OCI-M2 (cell line): ENCODE data around the gene PIAS1.
"Not testable (repeated sequence)": the region's sequence is repeated elsewhere in the genome, so short reads cannot be mapped to it uniquely, and the experiment has no call there.

ENCODE experiments used
- DNase-seq: peaks from one replicate; lab custom pipeline; 2025; ENCODE audit not compliant: unreplicated experiment; lab: John Stamatoyannopoulos, UW

The PIAS1 gene

DNA sequence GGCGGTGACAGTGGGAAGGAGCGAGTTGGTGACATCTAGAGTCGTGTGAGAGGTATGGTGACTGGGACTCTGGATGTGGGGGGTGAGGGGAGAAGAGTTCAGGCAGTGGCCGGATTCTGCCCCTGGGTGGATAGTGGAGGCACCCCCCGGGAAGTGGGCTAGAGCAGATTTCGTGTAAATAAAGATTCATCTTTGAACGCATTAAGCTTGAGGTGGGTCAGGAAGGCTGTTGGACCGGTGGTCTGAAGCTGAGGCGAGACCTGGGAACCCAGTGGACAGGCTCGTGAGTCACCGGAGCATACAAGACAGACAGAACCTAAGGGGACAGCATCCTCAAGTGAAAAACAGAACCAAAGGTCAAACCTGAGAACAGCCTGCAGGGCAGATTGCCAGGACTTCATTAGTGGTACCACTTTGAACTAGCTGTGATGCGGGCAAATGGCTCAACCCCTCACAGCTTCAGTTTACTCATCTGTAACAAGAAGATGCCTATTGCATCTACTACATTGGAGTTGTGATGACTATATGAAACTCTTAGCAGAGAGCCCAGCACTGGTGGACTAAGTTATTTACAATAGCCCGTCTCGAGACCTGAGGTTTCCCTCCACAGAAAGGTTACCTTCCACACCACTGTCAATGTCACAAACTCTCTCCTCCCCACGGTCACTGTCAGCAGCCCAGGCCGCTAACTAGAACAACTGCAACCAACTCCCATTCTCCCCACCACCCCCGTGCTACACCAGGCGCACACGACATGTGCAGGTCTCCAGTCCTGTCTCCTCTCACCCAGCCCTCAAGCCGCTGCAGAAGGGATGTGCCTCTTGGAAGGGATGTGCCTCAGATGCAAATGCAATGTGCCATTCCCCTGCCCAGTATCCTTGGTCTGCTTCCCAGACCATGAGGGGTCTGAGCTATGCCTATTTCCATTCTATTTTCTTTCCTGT, 176.3 kb downstream of the PIAS1 start:
- DNase-seq: no peak

DNA sequence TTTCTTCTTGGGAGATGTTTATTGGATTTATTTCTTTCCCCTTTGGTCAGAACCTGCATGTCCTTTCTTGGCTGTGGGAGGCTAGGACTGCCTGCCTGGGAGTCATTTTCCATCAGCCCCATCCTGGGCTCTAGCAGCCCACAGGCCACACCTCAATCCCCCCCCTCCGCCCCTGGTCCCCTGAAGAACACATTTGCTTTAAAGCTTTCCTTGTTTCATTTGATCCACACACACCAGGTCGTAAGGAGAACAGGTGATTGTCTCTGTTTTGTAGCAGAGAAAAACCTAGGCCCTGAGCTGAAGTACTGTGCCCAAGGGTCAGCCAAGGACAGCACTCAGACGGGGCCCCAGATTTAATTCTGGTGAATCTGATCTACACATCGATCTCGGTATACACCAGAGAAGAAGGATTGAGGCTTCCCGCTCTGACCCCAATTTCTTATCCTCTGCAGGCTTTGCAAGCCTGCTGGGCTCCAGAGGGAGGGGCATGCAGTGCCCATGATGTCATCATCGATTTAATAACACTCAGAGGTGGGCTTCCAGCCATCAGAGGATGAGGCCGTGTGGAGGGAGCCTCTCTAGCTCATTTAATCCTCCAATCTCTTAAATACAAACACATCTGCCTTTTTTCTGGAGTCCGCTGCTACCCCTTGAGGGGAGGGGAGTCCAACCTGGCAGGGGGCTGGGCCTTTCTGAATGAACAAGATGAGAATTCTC, 177.1 kb downstream of the PIAS1 start:
- DNase-seq: no peak

DNA sequence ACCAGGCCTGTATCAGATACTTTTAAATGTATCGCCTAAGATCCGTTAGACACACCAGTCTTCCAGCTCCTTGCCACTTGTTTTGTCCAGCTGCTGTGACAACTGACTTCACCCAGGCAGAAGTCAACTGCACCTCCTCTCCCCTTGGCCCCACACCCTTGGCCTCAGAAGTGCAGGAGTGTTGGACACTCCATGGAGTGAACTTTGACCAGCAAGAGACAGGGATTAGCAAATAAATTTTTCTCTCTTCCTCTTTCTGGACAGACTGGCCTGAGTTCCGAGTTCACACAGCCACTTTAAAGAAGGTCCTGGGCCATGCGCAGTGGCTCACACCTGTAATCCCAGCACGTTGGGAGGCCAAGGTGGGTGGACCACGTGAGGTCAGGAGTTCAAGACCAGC, 178.3 kb downstream of the PIAS1 start:
- DNase-seq: no peak

DNA sequence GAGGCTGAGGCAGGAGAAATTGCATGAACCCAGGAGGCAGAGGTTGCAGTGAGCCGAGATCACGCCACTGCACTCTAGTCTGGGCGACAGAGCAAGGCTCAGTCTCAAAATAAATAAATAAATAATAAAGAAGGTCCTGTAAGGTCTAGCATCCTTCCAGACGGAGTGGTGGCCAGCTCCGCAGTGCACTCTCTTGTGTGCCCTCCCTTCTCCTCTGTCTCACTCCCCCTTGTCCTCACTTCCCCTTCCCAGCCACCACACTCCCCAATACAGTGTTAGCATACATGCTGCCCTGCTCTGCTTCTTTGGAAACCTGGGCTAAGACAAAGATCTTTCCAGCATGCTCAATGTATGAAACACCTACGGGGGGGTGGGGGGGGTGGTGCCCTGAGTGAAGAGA, 178.8 kb downstream of the PIAS1 start:
- no peak for DNase-seq

DNA sequence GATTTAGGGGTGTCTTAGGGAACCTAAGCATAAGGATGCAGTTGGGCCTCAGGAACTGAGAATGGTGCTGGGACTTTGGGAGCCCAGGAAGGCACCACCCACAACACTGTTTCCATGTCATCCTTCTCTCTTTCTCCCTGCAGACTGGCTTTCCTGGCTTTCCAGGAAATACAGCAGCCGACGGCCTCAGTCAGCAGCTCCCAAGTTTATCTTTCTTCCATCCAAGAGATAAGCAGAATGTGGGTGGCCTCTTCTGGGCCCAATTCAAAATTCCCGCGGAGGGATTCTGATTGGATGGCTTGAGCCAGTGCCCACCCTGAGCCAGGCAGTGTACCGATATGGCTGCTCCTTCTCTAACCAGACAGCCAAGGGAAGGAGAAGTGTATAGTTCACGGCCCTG, 179.9 kb downstream of the PIAS1 start:
- DNase-seq: no peak

DNA sequence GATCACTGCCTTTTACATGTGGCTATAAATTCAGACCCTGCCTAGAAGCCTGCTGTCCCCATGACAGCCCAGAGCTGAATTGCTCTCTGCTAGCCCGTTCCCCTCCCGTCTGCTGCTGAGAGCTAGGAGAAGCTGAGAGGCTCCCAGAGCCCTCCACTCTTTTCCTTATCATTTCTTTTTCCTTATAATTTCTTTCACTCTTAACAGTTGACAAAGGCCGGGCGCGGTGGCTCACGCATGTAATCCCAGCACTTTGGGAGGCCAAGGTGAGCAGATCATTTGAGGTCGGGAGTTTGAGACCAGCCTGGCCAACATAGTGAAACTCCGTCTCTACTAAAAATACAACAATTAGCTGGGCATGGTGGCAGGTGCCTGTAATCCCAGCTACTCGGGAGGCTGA, 180.4 kb downstream of the PIAS1 start:
- not testable (repeated sequence) for DNase-seq

DNA sequence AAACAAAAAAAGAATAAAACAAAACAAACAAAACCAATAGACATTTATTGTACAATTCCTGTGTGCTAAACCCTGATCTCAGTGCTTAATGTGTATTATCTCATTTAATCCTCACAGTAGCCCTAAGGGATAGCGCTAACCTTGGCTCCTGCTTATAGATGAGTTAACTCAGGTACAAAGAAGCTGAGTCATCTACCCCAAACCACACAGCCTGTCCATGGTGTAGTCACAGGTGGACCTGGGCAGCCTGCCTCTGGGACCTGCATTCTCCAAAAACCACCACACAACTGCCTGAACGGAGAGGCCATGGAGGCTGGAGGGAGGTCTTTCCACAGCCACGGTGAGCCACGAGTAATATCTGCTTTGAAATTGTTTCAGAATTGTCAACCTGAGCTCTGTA, 180.9 kb downstream of the PIAS1 start:
- DNase-seq: no peak

DNA sequence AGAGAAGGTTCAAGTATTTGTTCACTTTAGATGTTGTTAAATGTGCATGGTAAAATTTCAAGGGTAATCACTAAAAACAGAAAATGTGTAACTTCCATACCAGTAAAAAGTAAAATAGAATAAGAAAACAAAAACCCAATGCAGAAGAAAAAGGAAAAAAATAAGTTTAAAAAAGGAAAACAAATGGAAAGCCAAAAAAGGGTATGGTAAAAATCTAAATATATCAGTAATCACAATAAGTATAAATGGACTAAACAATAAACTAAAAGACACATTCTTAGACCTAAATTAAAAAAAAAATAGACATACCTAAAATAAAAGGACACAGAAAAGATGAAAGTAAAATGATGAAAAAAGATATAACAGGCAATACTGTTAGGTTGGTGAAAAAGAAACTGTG, 184.9 kb downstream of the PIAS1 start:
- DNase-seq: no peak

DNA sequence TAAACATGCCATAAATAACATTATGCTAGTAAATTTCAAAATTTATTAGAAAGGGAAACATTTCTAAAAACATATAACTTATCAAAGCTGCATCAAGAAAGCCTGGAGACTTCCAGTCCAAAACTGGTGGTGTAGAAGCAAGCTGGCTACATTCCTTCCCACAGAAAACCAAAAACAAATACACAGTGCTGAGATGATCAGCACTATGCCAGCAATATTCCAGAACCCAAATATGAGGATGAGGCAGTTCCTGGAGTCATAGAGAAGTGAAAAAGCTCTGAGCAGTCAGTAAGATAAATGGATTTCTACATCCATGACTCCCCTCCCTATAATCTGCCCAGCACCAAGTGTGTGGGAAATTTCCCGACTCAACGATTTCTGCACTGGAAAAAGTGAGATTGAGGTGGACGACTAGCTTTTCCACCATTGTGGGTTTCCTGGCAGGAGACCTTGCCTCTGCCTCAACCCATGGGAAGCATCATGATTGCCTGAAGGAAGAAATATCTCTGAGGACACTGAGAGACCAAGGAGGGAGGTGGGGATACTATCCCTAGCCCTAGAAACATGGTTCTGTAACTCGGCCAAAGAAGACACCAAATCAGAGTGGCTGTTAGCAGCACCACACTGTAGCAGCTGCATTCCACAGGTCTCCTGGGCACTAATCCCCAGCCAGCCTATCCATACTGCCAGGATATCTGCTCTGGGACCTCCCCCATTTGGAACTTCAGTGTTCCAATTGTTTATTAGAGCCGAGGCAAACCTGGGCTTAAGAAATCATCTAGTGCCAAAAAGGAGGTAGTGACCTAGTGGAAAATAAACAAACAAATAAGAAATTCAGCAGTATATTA, 187.2 kb downstream of the PIAS1 start:
- no peak for DNase-seq
